ENCODE data around the gene DPP6.

DPP6 gene

DNA sequence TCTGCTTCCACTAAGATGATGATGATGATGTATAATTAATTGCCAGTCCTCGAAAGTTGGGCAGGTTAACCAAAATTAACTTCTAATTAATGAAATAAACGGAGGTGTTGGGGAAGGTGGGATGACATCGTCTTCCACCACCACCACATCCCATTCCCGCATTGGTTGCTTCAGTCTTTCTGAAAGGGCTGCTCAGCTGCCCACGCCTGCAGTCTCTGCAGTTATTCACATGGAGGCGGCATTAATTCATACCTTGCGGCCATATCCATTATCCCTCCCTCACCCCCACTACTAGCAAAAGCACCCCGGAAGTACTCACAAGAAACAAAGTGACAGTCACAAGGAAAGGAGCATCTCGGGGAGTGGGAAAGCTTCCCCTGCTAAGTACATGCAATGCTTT is 387.9 kb downstream of the DPP6 start:
- no peak overlapping the region for H3K4me3 ChIP-seq (ENCODE audit: low read depth, low read length)
- TF ChIP-seq, protein P1, sequence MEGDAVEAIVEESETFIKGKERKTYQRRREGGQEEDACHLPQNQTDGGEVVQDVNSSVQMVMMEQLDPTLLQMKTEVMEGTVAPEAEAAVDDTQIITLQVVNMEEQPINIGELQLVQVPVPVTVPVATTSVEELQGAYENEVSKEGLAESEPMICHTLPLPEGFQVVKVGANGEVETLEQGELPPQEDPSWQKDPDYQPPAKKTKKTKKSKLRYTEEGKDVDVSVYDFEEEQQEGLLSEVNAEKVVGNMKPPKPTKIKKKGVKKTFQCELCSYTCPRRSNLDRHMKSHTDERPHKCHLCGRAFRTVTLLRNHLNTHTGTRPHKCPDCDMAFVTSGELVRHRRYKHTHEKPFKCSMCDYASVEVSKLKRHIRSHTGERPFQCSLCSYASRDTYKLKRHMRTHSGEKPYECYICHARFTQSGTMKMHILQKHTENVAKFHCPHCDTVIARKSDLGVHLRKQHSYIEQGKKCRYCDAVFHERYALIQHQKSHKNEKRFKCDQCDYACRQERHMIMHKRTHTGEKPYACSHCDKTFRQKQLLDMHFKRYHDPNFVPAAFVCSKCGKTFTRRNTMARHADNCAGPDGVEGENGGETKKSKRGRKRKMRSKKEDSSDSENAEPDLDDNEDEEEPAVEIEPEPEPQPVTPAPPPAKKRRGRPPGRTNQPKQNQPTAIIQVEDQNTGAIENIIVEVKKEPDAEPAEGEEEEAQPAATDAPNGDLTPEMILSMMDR (IDR thresholded peaks at IDR 0.05; ENCODE audit: low read depth, low read length) = no peak

DNA sequence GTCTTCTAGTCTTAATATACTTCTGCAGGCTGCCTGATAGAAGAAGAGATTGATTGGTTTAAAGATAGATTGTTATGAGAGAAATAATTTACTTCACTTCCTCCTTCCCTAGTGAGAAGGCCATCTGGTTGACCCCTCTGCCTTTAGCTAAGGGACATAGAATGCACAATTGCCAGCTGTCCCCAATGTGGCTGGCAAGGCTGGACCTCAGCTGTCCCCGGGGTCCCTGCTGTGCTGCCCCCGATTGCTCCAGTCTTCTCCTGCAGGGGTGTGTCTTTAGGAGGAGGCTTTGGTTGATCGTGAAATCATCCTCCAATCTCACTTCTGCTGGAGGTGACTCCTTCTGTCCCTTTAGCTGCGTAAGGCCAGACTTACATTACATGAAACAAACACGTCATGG is 388.5 kb downstream of the DPP6 start:
- no peak overlapping the region for H3K4me3 ChIP-seq (ENCODE audit: low read depth, low read length)
- TF ChIP-seq, protein P1 (IDR thresholded peaks at IDR 0.05; ENCODE audit: low read depth, low read length) = no peak

DNA sequence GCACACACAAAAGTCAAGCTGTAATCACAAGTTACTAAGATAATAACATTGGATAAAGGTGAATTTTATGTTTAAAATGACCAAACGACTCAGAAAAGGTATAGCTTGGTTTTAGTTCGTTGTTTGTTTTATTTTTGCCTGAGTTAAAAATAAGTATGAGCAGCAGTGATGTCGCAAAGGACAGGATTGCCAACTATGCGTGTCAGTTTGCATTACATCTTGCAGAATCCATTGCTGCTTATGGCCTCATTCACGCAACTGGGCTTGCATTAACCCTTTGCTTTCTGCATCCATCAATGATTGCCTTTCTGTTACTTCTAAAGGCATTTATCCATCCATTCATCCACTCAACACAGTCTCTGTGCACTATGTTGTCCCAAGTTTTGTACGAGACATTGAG is 389.6 kb downstream of the DPP6 start:
- TF ChIP-seq, protein P1 (IDR thresholded peaks at IDR 0.05; ENCODE audit: low read depth, low read length) = no peak
- no peak overlapping the region for H3K4me3 ChIP-seq (ENCODE audit: low read depth, low read length)

DNA sequence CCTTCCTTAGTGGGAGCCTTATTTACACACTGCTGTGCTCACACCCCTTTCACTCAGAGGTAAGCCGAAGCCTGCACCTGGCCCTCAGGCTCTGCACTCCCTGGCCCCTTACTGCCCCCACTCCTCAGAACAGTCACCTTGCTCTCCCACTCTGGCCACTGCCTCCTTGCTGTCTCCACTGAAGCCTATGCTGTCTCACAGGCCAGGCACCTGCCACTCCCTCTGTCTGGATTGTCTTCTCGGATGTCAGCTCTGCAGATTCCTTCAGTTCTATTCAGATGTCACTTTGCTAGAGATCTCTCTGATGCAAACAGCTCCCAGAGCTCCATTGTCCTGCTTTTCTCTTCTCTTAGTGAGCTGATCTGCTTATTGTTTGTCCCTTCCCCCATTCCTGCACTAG is 390.7 kb downstream of the DPP6 start:
- TF ChIP-seq, protein P1 (IDR thresholded peaks at IDR 0.05; ENCODE audit: low read depth, low read length) = no peak
- no peak overlapping the region for H3K4me3 ChIP-seq (ENCODE audit: low read depth, low read length)

DNA sequence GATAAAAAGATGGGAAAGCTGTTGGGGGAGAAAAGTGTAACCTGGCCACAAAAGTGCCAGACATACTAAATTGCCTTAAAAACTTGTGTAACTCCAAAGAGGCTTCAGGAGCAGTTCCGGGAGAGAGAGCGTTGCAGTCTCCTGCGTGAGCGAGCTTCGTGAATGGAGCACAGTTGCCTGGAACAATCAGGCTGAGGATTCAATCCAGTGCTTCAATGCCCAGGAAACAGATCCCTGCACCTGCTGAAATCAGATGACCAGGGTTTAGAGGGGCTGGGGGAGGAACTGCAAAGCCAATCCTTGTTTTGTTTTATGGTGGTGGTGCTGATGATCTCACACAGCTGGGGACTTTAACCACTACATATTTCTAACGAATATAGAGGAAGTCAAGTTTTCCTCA is 398.3 kb downstream of the DPP6 start:
- TF ChIP-seq, protein P1 (IDR thresholded peaks at IDR 0.05; ENCODE audit: low read depth, low read length) = no peak
- no peak overlapping the region for H3K4me3 ChIP-seq (ENCODE audit: low read depth, low read length)

DNA sequence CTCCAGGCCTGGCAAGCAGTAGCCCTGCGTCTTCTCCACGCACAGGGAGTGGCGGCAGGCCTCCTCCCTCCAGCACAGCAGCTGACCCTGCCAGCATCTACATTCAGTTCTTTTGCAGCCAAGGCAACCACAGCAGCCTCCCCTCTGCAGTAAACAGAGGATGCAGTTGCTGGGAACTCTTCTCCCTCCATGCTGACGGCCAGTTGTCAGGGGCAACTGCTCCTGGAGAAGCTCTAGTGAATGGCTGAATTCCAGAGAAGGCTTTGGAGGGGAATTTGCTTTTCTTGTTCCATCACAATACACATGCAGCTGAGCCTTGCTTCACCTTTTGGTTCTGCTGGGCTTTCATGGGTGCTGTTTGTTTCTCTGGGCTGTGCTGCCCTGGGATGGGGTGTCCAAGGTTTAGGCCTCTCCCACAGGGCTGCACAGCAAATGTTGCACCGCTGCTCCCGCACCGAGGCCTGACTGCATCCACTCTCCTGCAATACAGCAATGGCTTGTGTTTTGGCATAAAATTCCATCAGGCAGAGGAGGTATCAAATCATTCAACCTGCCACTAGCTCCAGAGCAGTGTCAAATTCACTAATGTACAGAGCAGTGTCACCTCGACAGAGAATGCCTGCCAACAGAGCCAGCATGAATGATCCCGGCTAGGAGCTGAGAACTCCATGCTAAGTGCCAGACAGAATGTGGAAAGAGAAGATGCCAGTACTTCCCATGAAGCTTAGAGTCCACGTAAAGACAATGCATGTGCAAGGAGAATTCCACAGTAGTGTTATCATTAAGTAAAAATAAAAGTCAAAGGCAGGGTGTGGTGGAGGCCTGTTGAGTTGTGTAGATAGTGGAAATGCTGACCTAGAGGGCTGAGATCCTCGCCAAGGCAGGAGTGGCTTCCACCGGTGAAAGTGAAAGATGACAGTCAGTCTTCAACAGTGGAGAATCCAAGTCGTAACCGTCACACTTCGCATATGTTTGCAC is 399.6 kb downstream of the DPP6 start:
- TF ChIP-seq, protein P1 (IDR thresholded peaks at IDR 0.05; ENCODE audit: low read depth, low read length) = no peak
- H3K4me3 ChIP-seq (ENCODE audit: low read depth, low read length) = no peak overlapping the region

DNA sequence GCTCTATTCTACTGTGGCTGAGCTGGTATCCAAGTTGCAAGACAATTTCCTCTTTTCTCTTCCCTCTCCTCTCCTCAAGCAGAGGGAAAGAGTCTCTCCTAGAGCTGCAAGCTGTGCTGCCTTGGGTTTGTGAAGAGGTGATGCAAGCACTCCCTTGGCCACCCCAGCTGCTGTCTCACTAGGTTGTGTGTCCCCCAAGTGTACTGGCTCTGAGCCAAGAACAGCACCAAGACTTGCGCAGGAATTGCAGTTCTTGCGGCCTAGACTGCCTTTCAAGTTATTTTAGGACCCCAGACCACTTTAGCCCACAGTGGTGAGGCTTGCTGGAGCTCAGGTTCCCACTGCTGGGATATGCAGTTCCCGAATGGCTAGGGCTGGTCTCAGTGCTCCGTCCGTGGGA is 411.6 kb downstream of the DPP6 start:
- H3K4me3 ChIP-seq (ENCODE audit: low read depth, low read length) = no peak overlapping the region
- TF ChIP-seq, protein P1 (IDR thresholded peaks at IDR 0.05; ENCODE audit: low read depth, low read length) = no peak
